ENCODE measurements around the gene ANO9.

DNA sequence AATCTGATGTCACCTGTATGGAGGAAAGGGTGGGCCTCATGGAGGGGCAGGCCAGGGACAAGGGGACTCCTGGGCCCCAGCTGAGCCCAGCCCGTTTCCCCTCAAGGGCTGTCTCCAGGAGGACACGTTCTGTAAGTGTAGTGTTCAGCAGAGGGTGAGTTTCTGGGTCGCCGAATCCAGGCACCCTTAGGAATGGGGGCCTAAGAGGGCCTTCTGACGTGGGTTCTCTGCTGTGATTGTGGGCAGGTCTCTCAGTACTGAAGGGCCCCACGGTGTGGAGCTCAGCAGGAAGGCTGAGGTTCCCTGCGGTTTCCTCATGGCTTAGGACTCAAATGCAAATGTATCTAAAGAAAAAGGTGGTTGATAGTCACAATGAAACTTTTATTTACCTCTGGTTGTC is 14.7 kb upstream of the ANO9 start:
- TF ChIP-seq, protein P1, sequence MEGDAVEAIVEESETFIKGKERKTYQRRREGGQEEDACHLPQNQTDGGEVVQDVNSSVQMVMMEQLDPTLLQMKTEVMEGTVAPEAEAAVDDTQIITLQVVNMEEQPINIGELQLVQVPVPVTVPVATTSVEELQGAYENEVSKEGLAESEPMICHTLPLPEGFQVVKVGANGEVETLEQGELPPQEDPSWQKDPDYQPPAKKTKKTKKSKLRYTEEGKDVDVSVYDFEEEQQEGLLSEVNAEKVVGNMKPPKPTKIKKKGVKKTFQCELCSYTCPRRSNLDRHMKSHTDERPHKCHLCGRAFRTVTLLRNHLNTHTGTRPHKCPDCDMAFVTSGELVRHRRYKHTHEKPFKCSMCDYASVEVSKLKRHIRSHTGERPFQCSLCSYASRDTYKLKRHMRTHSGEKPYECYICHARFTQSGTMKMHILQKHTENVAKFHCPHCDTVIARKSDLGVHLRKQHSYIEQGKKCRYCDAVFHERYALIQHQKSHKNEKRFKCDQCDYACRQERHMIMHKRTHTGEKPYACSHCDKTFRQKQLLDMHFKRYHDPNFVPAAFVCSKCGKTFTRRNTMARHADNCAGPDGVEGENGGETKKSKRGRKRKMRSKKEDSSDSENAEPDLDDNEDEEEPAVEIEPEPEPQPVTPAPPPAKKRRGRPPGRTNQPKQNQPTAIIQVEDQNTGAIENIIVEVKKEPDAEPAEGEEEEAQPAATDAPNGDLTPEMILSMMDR (IDR thresholded peaks at IDR 0.05) = no peak
- TF ChIP-seq POLR2AphosphoS5 (IDR thresholded peaks at IDR 0.05) = no peak
